Measurements from ENCODE around the gene HUNK. TPM values are rescaled to one million over a fixed set of nuclear protein-coding genes. Genes with fewer than 3 reads are reported as not detected.

HUNK gene
- total RNA-seq (2021) (not detected in 2 replicates), Bru-seq, nascent RNA (percentile 1 among the genes with signal in this experiment), BruChase-seq, experiment 1, labeled RNA remaining after a 2-hour chase (percentile 1 among the genes with signal in this experiment), BruChase-seq, experiment 2, labeled RNA remaining after a 6-hour chase (percentile 2 among the genes with signal in this experiment)
- long read RNA-seq: 0 reads

- H3K4me2 ChIP-seq: no peak within 1 kb of the TSS
- intact Hi-C loops (cut with micrococcal nuclease; ENCODE audit: unreplicated experiment): no loop called here
- no peaks in the 10 kb centered on the region for H3K9me3 ChIP-seq (ENCODE audit: insufficient read depth, low read depth)
- TF ChIP-seq CTCF (conservative IDR thresholded peaks at IDR 0.05): no peak
- no peak for TF ChIP-seq EZH2 (IDR thresholded peaks at IDR 0.05; ENCODE audit: low read depth)
- H2AFZ ChIP-seq: no peak within 1 kb of the TSS
- CTCF ChIA-PET: no interaction called here
- H3K4me1 ChIP-seq (replicated peaks; ENCODE audit: insufficient read depth): no peaks in the 10 kb centered on the region
- no peaks in the 10 kb centered on the region for H3F3A ChIP-seq (ENCODE audit: insufficient read depth, low read depth)
- H3K36me3 ChIP-seq (ENCODE audit: low read depth): no peaks in the 10 kb centered on the region
- H3K27ac ChIP-seq: no peak within 1 kb of the TSS
- H4K20me1 ChIP-seq (ENCODE audit: insufficient read depth): no peaks in the 10 kb centered on the region
- no peaks in the 10 kb centered on the region for H3K79me2 ChIP-seq (ENCODE audit: low read depth)
- no peak for DNase-seq
- BruUV-seq (replicated peaks): no TSS peak
- POLR2A ChIA-PET (ENCODE audit: unreplicated experiment): no interaction called here
- H3K4me3 ChIP-seq: no peak within 1 kb of the TSS
- no peaks in the 10 kb centered on the region for H3K9me2 ChIP-seq (ENCODE audit: insufficient read depth)
- peaks cover 16% of the 10 kb centered on the region; the same call in 1 of the 2 replicates for H3K27me3 ChIP-seq (ENCODE audit: insufficient read depth, low read depth)
Observed at GRCh38 chr21:31872452-31873274, at the start of gene HUNK. HUNK (plus strand) TSS chr21:31873020; CDS start chr21:31873675, 655 bp downstream.

DNA sequence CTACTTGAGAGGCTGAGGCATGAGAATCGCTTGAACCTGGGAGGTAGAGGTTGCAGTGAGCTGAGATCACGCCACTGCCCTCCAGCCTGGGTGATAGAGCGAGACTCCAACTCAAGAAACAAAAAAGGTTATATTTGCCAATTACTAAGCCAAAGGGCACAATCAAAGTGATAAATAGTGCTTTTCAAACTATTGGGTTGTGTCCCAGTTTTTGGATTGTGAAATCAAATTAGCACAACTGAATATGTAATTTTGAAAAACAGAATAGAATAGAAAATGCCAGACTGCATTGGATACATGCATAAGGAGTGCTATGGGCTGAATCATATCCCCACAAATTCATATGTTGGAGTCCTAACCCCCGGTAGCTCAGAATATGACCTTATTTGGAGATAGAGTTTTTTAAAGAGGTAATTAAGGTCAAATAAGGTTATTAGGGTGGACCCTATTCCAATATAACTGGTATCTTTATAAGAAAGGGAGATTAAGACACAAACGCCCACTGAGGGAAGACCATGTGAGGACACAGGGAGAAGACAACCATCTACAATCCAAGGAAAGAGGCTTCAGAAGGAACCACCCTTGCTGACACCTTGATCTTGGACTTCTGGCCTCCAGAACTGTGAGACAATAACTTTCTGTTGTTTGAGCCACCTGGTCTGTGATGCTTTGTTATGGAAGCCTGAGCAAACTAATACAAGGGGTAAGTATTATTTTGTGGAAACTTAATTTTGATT is 42.9 kb upstream of the HUNK start:
- ChIA-PET CTCF (no interaction called here), POLR2A (ENCODE audit: unreplicated experiment) (no interaction called here)
- Histone ChIP-seq H4K20me1 (ENCODE audit: insufficient read depth) (no peaks in the 10 kb centered on the region), H3K79me2 (ENCODE audit: low read depth) (no peaks in the 10 kb centered on the region), H3K9me3 (ENCODE audit: insufficient read depth, low read depth) (no peaks in the 10 kb centered on the region), H3K36me3 (ENCODE audit: low read depth) (no peaks in the 10 kb centered on the region), H3K9me2 (ENCODE audit: insufficient read depth) (no peaks in the 10 kb centered on the region), H3K4me2 (no peak overlapping the region), H3K4me3 (no peak overlapping the region), H3K27me3 (ENCODE audit: insufficient read depth, low read depth) (peaks cover 3% of the 10 kb centered on the region; the same call in 1 of the 2 replicates), H3K27ac (no peak overlapping the region), H3F3A (ENCODE audit: insufficient read depth, low read depth) (no peaks in the 10 kb centered on the region), H3K4me1 (replicated peaks; ENCODE audit: insufficient read depth) (no peaks in the 10 kb centered on the region), H2AFZ (no peak overlapping the region)
- no peak for DNase-seq
- intact Hi-C loops (cut with micrococcal nuclease; ENCODE audit: unreplicated experiment): no loop called here
- no TSS peak for BruUV-seq (replicated peaks)
- TF ChIP-seq EZH2 (IDR thresholded peaks at IDR 0.05; ENCODE audit: low read depth) (no peak), CTCF (conservative IDR thresholded peaks at IDR 0.05) (no peak)

DNA sequence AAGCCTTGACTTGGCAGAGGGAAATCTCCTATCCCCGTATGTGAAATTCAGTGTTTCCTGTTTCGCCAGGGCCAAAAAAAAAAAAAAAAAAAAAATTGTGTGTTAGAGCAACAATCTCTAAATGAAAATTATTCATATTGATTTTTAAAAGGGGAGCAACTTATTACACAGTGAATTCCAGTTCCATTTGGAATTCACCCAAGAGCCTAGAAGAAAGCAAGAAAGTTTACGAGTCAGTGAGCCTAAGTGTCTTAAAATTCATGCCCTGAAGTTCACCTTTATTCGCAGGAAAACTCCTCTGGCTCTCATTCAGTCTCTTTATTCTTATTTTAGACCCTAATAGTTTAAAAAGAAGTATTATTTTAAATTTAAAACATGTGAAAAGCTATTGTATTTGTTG is 42.1 kb upstream of the HUNK start:
- Histone ChIP-seq H3K27me3 (ENCODE audit: insufficient read depth, low read depth) (peaks cover 3% of the 10 kb centered on the region; the same call in 1 of the 2 replicates), H2AFZ (no peak overlapping the region), H3K36me3 (ENCODE audit: low read depth) (no peaks in the 10 kb centered on the region), H3F3A (ENCODE audit: insufficient read depth, low read depth) (no peaks in the 10 kb centered on the region), H3K4me3 (no peak overlapping the region), H4K20me1 (ENCODE audit: insufficient read depth) (no peaks in the 10 kb centered on the region), H3K79me2 (ENCODE audit: low read depth) (no peaks in the 10 kb centered on the region), H3K27ac (no peak overlapping the region), H3K9me3 (ENCODE audit: insufficient read depth, low read depth) (no peaks in the 10 kb centered on the region), H3K4me1 (replicated peaks; ENCODE audit: insufficient read depth) (no peaks in the 10 kb centered on the region), H3K4me2 (no peak overlapping the region), H3K9me2 (ENCODE audit: insufficient read depth) (no peaks in the 10 kb centered on the region)
- TF ChIP-seq EZH2 (IDR thresholded peaks at IDR 0.05; ENCODE audit: low read depth) (no peak), CTCF (conservative IDR thresholded peaks at IDR 0.05) (no peak)
- ChIA-PET CTCF (no interaction called here), POLR2A (ENCODE audit: unreplicated experiment) (no interaction called here)
- no TSS peak for BruUV-seq (replicated peaks)
- DNase-seq: no peak
- intact Hi-C loops (cut with micrococcal nuclease; ENCODE audit: unreplicated experiment): no loop called here

Measured in PC-9 (cell line).